Uterus (tissue), 2 donors: ENCODE data around the gene CFAP97.

Experiments
- POLR2A ChIP-seq, 2 donors: fragments of 450-650 bp; IDR thresholded peaks; one replicate each; pipeline ENCODE4 v1.6.1; 2016; ENCODE audit warnings: antibody characterized with exemption in 2 of 2, mild to moderate bottlenecking in 1 of 2, moderate library complexity in 1 of 2
- TF ChIP-seq, protein P1 (sequence below), 4 experiments: fragments of 200-600 bp in 2 of 4; fragments of 450-650 bp in 2 of 4; sonication (generic) in 2 of 4; IDR thresholded peaks; one replicate each; pipeline ENCODE4 v1.5.1; 2016 to 2019; ENCODE audit warnings: antibody characterized with exemption in 4 of 4, mild to moderate bottlenecking in 2 of 4, moderate library complexity in 1 of 4

DNA sequence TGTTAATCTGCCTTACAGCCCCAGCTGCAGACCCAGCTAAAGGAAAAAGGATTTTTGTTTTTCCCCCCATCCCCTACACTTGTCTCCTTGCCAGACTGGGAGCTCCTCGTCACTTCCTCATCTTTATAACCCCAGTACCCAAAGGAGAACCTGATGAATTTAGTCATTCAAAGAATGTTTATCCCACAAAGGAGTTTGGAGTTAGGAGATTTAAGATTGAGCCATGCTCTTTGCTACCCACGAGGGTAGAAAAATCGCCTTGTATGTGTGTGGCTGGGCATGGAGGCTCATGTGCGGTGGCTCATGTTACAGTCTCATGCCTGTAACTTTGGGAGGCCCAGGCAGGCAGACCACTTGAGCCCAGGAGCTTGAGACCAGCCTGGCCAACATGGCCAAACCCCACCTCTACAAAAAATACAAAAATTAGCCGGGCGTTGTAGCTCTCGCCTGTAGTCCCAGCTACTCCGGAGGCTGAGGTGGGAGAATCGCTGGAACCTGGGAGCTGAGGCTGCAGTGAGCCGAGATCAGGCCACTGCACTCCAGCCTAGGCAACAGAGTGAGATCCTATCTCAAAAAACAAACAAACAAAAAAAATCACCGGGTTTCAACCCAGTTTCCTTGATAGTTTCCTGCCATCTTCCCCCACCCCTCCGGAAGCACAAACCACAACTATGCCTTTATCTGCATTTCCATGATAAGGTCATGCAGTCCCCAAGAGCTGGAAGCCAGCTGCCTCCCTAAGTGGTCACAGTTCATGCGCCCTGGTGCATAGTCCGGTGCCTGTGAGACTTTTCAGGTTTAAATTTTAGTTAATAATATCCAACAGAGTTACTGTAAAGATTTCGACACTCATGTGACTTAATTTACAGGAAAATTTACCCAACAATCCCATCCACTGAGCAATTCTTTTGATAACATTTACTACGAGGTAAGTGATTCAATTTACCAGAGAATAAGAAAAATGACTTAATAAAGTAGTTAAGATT lies 1.5 kb downstream of the CFAP97 start:
- TF ChIP-seq, protein P1, sequence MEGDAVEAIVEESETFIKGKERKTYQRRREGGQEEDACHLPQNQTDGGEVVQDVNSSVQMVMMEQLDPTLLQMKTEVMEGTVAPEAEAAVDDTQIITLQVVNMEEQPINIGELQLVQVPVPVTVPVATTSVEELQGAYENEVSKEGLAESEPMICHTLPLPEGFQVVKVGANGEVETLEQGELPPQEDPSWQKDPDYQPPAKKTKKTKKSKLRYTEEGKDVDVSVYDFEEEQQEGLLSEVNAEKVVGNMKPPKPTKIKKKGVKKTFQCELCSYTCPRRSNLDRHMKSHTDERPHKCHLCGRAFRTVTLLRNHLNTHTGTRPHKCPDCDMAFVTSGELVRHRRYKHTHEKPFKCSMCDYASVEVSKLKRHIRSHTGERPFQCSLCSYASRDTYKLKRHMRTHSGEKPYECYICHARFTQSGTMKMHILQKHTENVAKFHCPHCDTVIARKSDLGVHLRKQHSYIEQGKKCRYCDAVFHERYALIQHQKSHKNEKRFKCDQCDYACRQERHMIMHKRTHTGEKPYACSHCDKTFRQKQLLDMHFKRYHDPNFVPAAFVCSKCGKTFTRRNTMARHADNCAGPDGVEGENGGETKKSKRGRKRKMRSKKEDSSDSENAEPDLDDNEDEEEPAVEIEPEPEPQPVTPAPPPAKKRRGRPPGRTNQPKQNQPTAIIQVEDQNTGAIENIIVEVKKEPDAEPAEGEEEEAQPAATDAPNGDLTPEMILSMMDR (IDR thresholded peaks at IDR 0.05), result no peak
- TF ChIP-seq POLR2A (IDR thresholded peaks at IDR 0.05), result no peak
